ENCODE results near the gene KLHL41.
"Not testable (repeated sequence)": the region's sequence is repeated elsewhere in the genome, so short reads cannot be mapped to it uniquely, and the experiment has no call there.

KLHL41 gene

DNA sequence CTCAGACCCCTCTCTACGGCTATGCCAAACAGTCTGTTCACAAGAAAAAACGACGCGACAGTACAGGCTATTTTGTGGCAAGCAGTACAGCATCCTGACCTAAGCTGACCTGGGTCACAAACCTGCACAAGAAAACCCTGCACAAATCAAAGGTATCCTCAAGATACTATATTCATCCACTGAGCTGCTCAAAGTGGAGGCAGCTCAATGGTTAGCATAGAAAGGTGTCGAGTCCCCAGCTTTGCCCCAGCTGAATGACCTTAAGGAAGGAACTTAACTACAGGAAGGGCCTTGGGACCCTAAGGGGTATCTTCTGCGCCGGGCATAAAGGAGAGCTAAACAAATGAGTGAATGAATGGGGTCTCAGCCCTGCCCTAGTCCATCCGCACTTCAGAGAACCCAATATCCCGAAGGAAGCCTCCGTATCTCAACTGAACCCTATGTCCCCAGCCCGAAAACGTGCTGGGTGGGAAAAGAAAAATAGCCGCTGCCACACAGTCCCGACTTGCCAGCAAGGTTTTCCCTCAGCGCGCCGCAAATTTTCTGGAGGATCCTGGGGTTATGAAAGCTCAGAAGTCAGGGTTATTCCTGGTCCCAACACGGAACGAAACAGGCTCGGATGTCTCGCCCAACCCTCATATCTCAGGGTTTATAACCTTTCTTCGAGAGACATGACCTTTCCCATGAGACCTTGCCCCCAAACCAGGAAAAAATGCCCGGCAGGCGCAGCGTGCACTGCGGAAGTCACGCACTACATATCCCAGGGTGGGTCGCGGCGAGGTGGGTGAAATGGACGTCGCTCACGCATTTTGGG, 63.9 kb downstream of the KLHL41 start, which contains the start of gene FASTKD1:
TSS of gene FASTKD1 (minus strand) at position 706 of the 814 bp plus-strand sequence. CDS start 1,836 bp downstream, outside the sequence.
- peak; percentile 99 for DNase-seq

DNA sequence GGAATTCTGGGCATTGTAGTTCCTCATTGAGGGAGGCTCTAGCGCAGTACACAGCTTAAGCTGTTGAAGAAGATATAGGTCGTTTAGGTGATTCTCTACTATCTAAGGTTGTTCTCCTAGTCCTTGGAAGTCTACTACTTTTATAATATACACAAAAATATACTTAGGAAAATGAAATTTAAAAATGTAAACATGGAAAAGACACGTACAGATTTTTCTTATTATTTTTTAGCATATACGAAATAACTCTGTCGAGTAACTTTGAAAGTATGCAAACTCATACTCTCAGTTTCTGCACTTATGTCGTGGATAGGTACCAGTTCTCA, 64.4 kb downstream of the KLHL41 start:
- no peak for DNase-seq

GRCh38 chr2:169574539-169574938, 65.0 kb downstream of the KLHL41 start:
- DNase-seq, result not testable (repeated sequence)

DNA sequence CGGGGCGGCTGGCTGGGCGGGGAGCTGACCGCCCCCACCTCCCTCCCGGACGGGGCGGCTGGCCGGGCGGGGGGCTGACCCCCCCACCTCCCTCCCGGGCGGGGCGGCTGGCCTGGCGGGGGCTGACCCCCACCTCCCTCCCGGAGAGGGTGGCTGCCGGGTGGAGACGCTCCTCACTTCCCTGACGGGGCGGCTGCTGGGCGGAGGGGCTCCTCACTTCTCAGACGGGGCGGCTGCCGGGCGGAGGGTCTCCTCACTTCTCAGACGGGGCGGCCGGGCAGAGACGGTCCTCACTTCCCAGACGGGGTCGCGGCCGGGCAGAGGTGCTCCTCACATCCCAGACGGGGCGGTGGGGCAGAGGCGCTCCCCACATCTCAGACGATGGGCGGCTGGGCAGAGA, 65.8 kb downstream of the KLHL41 start:
- not testable (repeated sequence) for DNase-seq

Measured in NCI-H82 (cell line).